HL-60 (cell line): ENCODE results near the gene CENPM.

Experiments used
- CTCF ChIP-seq: IDR thresholded peaks from one replicate; pipeline ENCODE4 v1.5.1; 2011; ENCODE audit warnings: low read length, control low read depth, inconsistent platforms; ENCODE audit not compliant: insufficient read depth
- GABPA ChIP-seq: IDR thresholded peaks from 2 replicates; pipeline ENCODE4 v1.6.1; 2012; ENCODE audit warnings: low read depth
- POLR2AphosphoS5 ChIP-seq: IDR thresholded peaks from 2 replicates; pipeline ENCODE4 v1.6.1; 2012; ENCODE audit warnings: low read depth

DNA sequence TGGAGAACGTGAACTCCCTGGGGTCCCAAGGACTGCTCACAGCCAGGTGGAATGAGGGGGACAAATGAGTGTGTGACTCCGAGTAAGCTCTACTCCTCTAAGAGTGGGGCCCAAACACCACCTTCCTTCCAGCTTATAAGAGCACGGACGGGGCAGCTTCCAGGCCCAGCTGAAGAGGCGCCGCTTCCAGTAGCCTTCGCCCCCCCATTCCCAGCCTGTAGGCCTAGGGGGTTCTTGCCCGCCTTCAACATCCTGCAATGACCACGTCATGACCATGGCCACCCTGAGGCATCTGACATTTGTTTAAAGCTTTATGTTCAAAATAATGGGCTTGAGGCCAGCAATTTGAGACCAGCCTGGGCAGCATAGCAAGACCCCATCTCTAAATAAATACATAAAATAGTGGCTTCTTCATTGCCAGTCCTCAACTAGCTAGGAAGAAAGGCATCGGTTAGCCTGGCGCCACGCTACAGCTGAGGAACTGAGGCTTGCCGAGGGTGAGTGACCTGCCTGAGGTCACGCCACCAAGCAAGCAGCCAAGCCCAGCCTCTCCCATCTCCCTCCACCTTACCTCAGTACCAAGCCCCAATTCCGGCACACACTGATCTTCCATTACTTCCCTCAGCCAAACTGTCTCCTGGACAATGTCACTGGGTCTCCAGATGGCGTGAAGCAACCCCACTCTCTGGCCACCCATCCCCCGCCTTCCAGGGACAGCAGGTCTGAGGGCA is 12.5 kb downstream of the CENPM start:
- TF ChIP-seq CTCF (no peak), GABPA (no peak), POLR2AphosphoS5 (no peak)
